ENCODE results near the gene WDR82.

WDR82 gene

GRCh38 chr3:52230461-52230860 is 48.0 kb downstream of the WDR82 start:
- TF ChIP-seq CTCF (conservative IDR thresholded peaks at IDR 0.05; ENCODE audit: low read depth, low read length): no peak
- no peak overlapping the region for H3K9ac ChIP-seq
- H3K79me2 ChIP-seq (ENCODE audit: insufficient read depth, low read depth): no peaks in the 10 kb centered on the region
- no peaks in the 10 kb centered on the region for H3K27me3 ChIP-seq (ENCODE audit: insufficient read depth, low read depth)
- no peaks in the 10 kb centered on the region for H3K36me3 ChIP-seq (ENCODE audit: insufficient read depth)
- H2AFZ ChIP-seq (ENCODE audit: low read depth): no peak overlapping the region
- H3K4me1 ChIP-seq (ENCODE audit: low read depth, poor library complexity, severe bottlenecking): peaks cover 17% of the 10 kb centered on the region
- H3K4me2 ChIP-seq: no peak overlapping the region
- H3K4me3 ChIP-seq (IDR thresholded peaks at IDR 0.05; ENCODE audit: insufficient read depth, low read depth, low read length): no peak overlapping the region
- H3K27ac ChIP-seq: no peak overlapping the region
- H4K20me1 ChIP-seq (ENCODE audit: insufficient read depth): no peaks in the 10 kb centered on the region

- Histone ChIP-seq H3K9ac (no peak overlapping the region), H3K4me1 (ENCODE audit: low read depth, poor library complexity, severe bottlenecking) (peaks cover 20% of the 10 kb centered on the region), H3K4me2 (no peak overlapping the region), H4K20me1 (ENCODE audit: insufficient read depth) (no peaks in the 10 kb centered on the region), H2AFZ (ENCODE audit: low read depth) (no peak overlapping the region), H3K36me3 (ENCODE audit: insufficient read depth) (no peaks in the 10 kb centered on the region), H3K27ac (no peak overlapping the region), H3K4me3 (IDR thresholded peaks at IDR 0.05; ENCODE audit: insufficient read depth, low read depth, low read length) (no peak overlapping the region), H3K27me3 (ENCODE audit: insufficient read depth, low read depth) (no peaks in the 10 kb centered on the region), H3K79me2 (ENCODE audit: insufficient read depth, low read depth) (no peaks in the 10 kb centered on the region)
- TF ChIP-seq CTCF (conservative IDR thresholded peaks at IDR 0.05; ENCODE audit: low read depth, low read length): no peak
Observed at GRCh38 chr3:52229656-52230055, 48.8 kb downstream of the WDR82 start.

- Histone ChIP-seq H3K4me2 (no peak overlapping the region), H3K27ac (no peak overlapping the region), H3K79me2 (ENCODE audit: insufficient read depth, low read depth) (no peaks in the 10 kb centered on the region), H3K4me1 (ENCODE audit: low read depth, poor library complexity, severe bottlenecking) (peaks cover 20% of the 10 kb centered on the region), H4K20me1 (ENCODE audit: insufficient read depth) (no peaks in the 10 kb centered on the region), H3K4me3 (IDR thresholded peaks at IDR 0.05; ENCODE audit: insufficient read depth, low read depth, low read length) (no peak overlapping the region), H3K27me3 (ENCODE audit: insufficient read depth, low read depth) (no peaks in the 10 kb centered on the region), H3K36me3 (ENCODE audit: insufficient read depth) (no peaks in the 10 kb centered on the region), H2AFZ (ENCODE audit: low read depth) (no peak overlapping the region), H3K9ac (no peak overlapping the region)
- no peak for TF ChIP-seq CTCF (conservative IDR thresholded peaks at IDR 0.05; ENCODE audit: low read depth, low read length)
Observed at GRCh38 chr3:52228751-52229291, 49.6 kb downstream of the WDR82 start.

- Histone ChIP-seq H3K4me1 (ENCODE audit: low read depth, poor library complexity, severe bottlenecking) (peaks cover 20% of the 10 kb centered on the region), H3K9ac (no peak overlapping the region), H3K27ac (no peak overlapping the region), H4K20me1 (ENCODE audit: insufficient read depth) (no peaks in the 10 kb centered on the region), H3K36me3 (ENCODE audit: insufficient read depth) (no peaks in the 10 kb centered on the region), H3K4me3 (IDR thresholded peaks at IDR 0.05; ENCODE audit: insufficient read depth, low read depth, low read length) (no peak overlapping the region), H3K27me3 (ENCODE audit: insufficient read depth, low read depth) (no peaks in the 10 kb centered on the region), H3K79me2 (ENCODE audit: insufficient read depth, low read depth) (no peaks in the 10 kb centered on the region), H3K4me2 (no peak overlapping the region), H2AFZ (ENCODE audit: low read depth) (no peak overlapping the region)
- TF ChIP-seq CTCF (conservative IDR thresholded peaks at IDR 0.05; ENCODE audit: low read depth, low read length): no peak
Observed at GRCh38 chr3:52228266-52228665, 50.2 kb downstream of the WDR82 start.

All from KMS-11 (cell line).